GM12878 (cell line): ENCODE data around the gene IL36A. TPM values are rescaled to one million over a fixed set of nuclear protein-coding genes. Genes with fewer than 3 reads are reported as not detected.

Experiments
- ATAC-seq: fragments of 200-7000 bp; cut with Tn5 transposase; 3 replicates; pipeline ENCODE4 v1.9.1; 2020; ENCODE audit warnings: mild to moderate bottlenecking, moderate library complexity
- BruUV-seq: library from RNA; stranded (reverse); fragments of 400-500 nt; replicated peaks from 2 replicates; lab custom pipeline; 2021; lab: Mats Ljungman, UMichigan
- CTCF ChIA-PET: fragments of 300-600 bp; sonication (Branson Sonifier 250); formaldehyde crosslinking; extraction: SDS; loops from one replicate; lab custom pipeline; 2021; ENCODE audit warnings: inconsistent platforms; lab: Yijun Ruan, JAX
- POLR2A ChIA-PET: fragments of 350-600 bp; formaldehyde crosslinking; extraction: SDS; loops from one replicate; lab custom pipeline; 2021; ENCODE audit warnings: inconsistent platforms; lab: Charles Lee
- RAD21 ChIA-PET: fragments of 300-600 bp; sonication (Branson Sonifier 250); formaldehyde crosslinking; loops from one replicate; lab custom pipeline; 2023; ENCODE audit warnings: antibody characterized with exemption; ENCODE audit not compliant: unreplicated experiment; lab: Charles Lee
- SMC1A ChIA-PET: fragments of 300-600 bp; sonication (Branson Sonifier 250); formaldehyde crosslinking; loops from one replicate; lab custom pipeline; 2023; ENCODE audit not compliant: unreplicated experiment, uncharacterized antibody; lab: Charles Lee
- DNase-seq: peaks from one replicate; pipeline ENCODE4 v3.0.0-alpha.2; 2011; ENCODE audit warnings: low read depth, low spot score
- FAIRE-seq: peaks from 3 replicates; lab custom pipeline; 2011; peaks lifted over from hg19 to GRCh38; lab: Jason Lieb, UNC
- H2AFZ ChIP-seq: 2 replicates; pipeline ENCODE4 v1.6.0; 2011; ENCODE audit warnings: low read depth, low read length, control low read depth; ENCODE audit not compliant: control insufficient read depth
- H3K27ac ChIP-seq: 2 replicates; pipeline ENCODE4 v1.5.1; 2011; ENCODE audit warnings: control low read depth; ENCODE audit not compliant: control insufficient read depth, insufficient read depth
- H3K27me3 ChIP-seq, 2 experiments: replicated peaks in 1 of 2; 2 replicates each; pipeline versions ENCODE4 v1.6.0 to v1.6.1; 2011; ENCODE audit warnings: low read length in 1 of 2; ENCODE audit not compliant: control insufficient read depth in 2 of 2, insufficient read depth in 2 of 2
- H3K36me3 ChIP-seq, 2 experiments: 2 replicates each; pipeline ENCODE4 v1.5.1; 2011; ENCODE audit warnings: low read length in 1 of 2; ENCODE audit not compliant: control insufficient read depth in 2 of 2, insufficient read depth in 2 of 2
- H3K4me1 ChIP-seq: 2 replicates; pipeline ENCODE4 v1.6.1; 2011; ENCODE audit warnings: mild to moderate bottlenecking, low read length, moderate library complexity, mixed read lengths; ENCODE audit not compliant: control insufficient read depth, insufficient read depth
- H3K4me2 ChIP-seq: 2 replicates; pipeline ENCODE4 v1.6.0; 2011; ENCODE audit warnings: control low read depth; ENCODE audit not compliant: control insufficient read depth, insufficient read depth
- H3K4me3 ChIP-seq: fragments of 200-600 bp; sonication (generic); 2 replicates; pipeline ENCODE4 v1.5.1; 2016
- H3K79me2 ChIP-seq: 2 replicates; pipeline ENCODE4 v1.6.0; 2011; ENCODE audit warnings: low read length; ENCODE audit not compliant: control insufficient read depth, insufficient read depth
- H3K9ac ChIP-seq: 2 replicates; pipeline ENCODE4 v1.8.0; 2011; ENCODE audit warnings: low read length, control low read depth, mixed read lengths; ENCODE audit not compliant: control insufficient read depth, insufficient read depth
- H3K9me3 ChIP-seq: replicated peaks from 3 replicates; pipeline ENCODE4 v1.5.1; 2011; ENCODE audit warnings: mild to moderate bottlenecking, low read length; ENCODE audit not compliant: control insufficient read depth, insufficient read depth
- H4K20me1 ChIP-seq: 2 replicates; pipeline ENCODE4 v1.6.0; 2011; ENCODE audit not compliant: control insufficient read depth, insufficient read depth
- ATF7 ChIP-seq: fragments of 450-650 bp; IDR thresholded peaks from 2 replicates; pipeline ENCODE4 v1.6.1; 2016; ENCODE audit warnings: low read depth, mild to moderate bottlenecking
- CHD1 ChIP-seq: IDR thresholded peaks from 2 replicates; pipeline ENCODE4 v1.6.1; 2012; ENCODE audit warnings: low read depth, low read length, improper control_type of control experiment
- DPF2 ChIP-seq: fragments of 450-650 bp; IDR thresholded peaks from 2 replicates; pipeline ENCODE4 v1.6.1; 2017; ENCODE audit warnings: mild to moderate bottlenecking
- FOS ChIP-seq: IDR thresholded peaks from 3 replicates; pipeline ENCODE4 v1.6.1; 2011; ENCODE audit warnings: borderline replicate concordance; ENCODE audit not compliant: insufficient read length; ENCODE audit errors: extremely low read depth
- IKZF2 ChIP-seq, 2 experiments: fragments of 450-650 bp; IDR thresholded peaks; 2 replicates each; pipeline ENCODE4 v1.6.1; 2017; ENCODE audit warnings: mild to moderate bottlenecking in 2 of 2, moderate library complexity in 2 of 2
- KDM1A ChIP-seq: fragments of 200-600 bp; sonication (generic); IDR thresholded peaks from 2 replicates; pipeline ENCODE4 v1.6.1; 2016; ENCODE audit warnings: borderline replicate concordance
- NFXL1 ChIP-seq: fragments of 450-650 bp; IDR thresholded peaks from 2 replicates; pipeline ENCODE4 v1.6.1; 2017; ENCODE audit warnings: antibody characterized with exemption, mild to moderate bottlenecking, borderline replicate concordance
- NR2C2 ChIP-seq: IDR thresholded peaks from 2 replicates; pipeline ENCODE4 v1.6.1; 2011; ENCODE audit warnings: borderline replicate concordance, low read depth; ENCODE audit not compliant: control insufficient read depth, insufficient read length
- POLR2AphosphoS5 ChIP-seq: IDR thresholded peaks from 2 replicates; pipeline ENCODE4 v1.6.1; 2011; ENCODE audit warnings: mild to moderate bottlenecking, low read length, inconsistent platforms
- RCOR1 ChIP-seq: conservative IDR thresholded peaks from 2 replicates; pipeline ENCODE4 v1.6.1; 2012; ENCODE audit warnings: low read depth, low read length, improper control_type of control experiment
- SIN3A ChIP-seq: IDR thresholded peaks from 2 replicates; pipeline ENCODE4 v1.6.1; 2012; ENCODE audit warnings: low read depth, low read length, improper control_type of control experiment
- TBL1XR1 ChIP-seq: IDR thresholded peaks from 2 replicates; pipeline ENCODE4 v1.6.1; 2012; ENCODE audit warnings: low read depth, low read length, improper control_type of control experiment
- YBX1 ChIP-seq: fragments of 450-650 bp; IDR thresholded peaks from 2 replicates; pipeline ENCODE4 v1.6.1; 2016; ENCODE audit warnings: antibody characterized with exemption
- WGBS: methylation state at CpG from one replicate; pipeline ENCODE4 v1.1.6; 2016; ENCODE audit warnings: low lambda C conversion rate; ENCODE audit not compliant: insufficient replicate concordance, insufficient coverage; ENCODE audit errors: missing lambda C conversion rate; 5-methylcytosine and 5-hydroxymethylcytosine counted together
- in situ Hi-C: fragments of 300-500 bp; cut with MboI; formaldehyde crosslinking; loops from 9 replicates; pipeline ENCODE4 v1.14.3; 2018; ENCODE audit warnings: mixed read lengths
- intact Hi-C: fragments of 100-400 bp; cut with micrococcal nuclease; formaldehyde crosslinking; loops from one replicate; pipeline ENCODE4 v1.14.2; 2022; ENCODE audit not compliant: unreplicated experiment
- polyA plus RNA-seq, 11 experiments: library from polyadenylated mRNA; depleted of rRNA in 4 of 11; unstranded in 6 of 11; stranded (reverse) in 5 of 11; fragments of >200 nt; fragmentation: Nextera tagmentation in 4 of 11; fragmentation: Illumina TruSeq in 1 of 11; extraction: Ambion mirVana in 4 of 11; extraction: Trizol in 1 of 11; gene quantifications; 1 replicate in 1 of 11; 2 replicates in 10 of 11; pipeline versions ENCODE4 v1.2.1 to v1.2.3, GENCODE V29; 2011 to 2016; ENCODE audit warnings: inconsistent platforms in 2 of 11, missing spikeins in 2 of 11, low read depth in 1 of 11
- total RNA-seq, 4 experiments: library from RNA; depleted of rRNA in 3 of 4; stranded (reverse); fragments of >200 nt in 3 of 4; fragmentation: Illumina TruSeq in 1 of 4; extraction: Trizol in 1 of 4; gene quantifications; 2 replicates each; pipeline versions ENCODE4 v1.2.1 to v1.2.3, GENCODE V29; 2013 to 2021
- TF ChIP-seq, protein P1 (sequence below): fragments of 450-650 bp; formaldehyde crosslinking; IDR thresholded peaks from 2 replicates; pipeline ENCODE4 v1.4.0; 2022; ENCODE audit warnings: mild to moderate bottlenecking, moderate library complexity
- TF ChIP-seq, protein P2 (sequence below): fragments of 150-350 bp; IDR thresholded peaks from 2 replicates; pipeline ENCODE4 v1.6.1; 2014; ENCODE audit warnings: mild to moderate bottlenecking, low read depth, low read length

Gene IL36A
- total and polyA plus RNA-seq, 10 of the 15 experiments (the other 5 are each of a cell fraction or from before 2014, with no cell fraction given) = not detected

DNA sequence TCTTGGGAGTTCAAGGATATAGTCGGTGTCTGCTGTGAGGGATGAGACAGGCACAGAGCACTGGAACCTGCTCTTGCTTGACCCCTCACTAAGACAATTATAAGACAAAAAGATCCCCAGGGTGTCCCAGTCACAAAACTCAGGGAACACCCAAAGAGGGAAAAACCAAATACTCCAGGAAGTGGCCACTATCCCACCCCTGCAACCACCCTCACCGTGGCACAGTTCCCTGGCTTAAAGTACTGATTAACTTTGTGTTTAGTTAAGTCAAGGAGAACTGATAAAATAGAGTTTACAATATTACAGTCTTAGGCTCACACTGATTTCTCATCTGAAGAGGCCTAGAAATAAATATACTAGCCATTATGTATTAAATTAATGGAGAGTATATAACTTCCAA, 33.9 kb downstream of the IL36A start:
- H2AFZ ChIP-seq = no peak overlapping the region
- WGBS = 56% methylated on average over 2 of the region's 2 CpGs
- no peaks in the 10 kb centered on the region for H4K20me1 ChIP-seq
- no peaks in the 10 kb centered on the region for H3K36me3 ChIP-seq
- ChIA-PET SMC1A (no interaction called here), POLR2A (no interaction called here), RAD21 (no interaction called here)
- intact Hi-C loops = no loop called here
- FAIRE-seq (no peak), DNase-seq (no peak), ATAC-seq (no peak)
- H3K27me3 ChIP-seq = peaks cover 0 to 3% of the 10 kb centered on the region in 2 experiments; a peak in 1 of 4 replicates
- H3K27ac ChIP-seq = no peak overlapping the region
- no peak overlapping the region for H3K4me2 ChIP-seq
- H3K4me1 ChIP-seq = no peaks in the 10 kb centered on the region
- BruUV-seq = no TSS peak
- in situ Hi-C loops = no loop called here
- TF ChIP-seq DPF2 = no peak
- TF ChIP-seq, all 136 proteins: peak for 0
- no peak overlapping the region for H3K9ac ChIP-seq
- H3K4me3 ChIP-seq = no peak overlapping the region
- H3K79me2 ChIP-seq = no peaks in the 10 kb centered on the region
- H3K9me3 ChIP-seq = no peaks in the 10 kb centered on the region
- CTCF ChIA-PET = no interaction called here

DNA sequence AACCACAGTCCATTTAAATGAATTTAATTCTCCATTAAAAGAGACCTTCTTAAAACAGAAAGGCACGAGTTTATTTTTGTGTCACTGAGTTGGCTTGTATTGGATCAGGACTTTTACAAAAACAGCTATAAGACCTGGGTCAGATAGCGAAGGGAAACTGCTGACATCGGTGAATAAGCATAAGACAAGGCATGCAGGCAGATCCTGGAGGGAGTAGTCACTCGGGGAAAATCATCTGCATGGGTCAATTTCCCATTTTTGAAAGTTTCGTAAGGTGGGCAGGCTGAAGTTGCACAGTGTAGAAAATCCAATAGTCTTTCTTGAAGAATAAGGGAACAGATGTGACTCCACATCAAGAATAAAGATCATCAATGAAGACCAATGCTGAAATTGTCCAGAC, 34.5 kb downstream of the IL36A start:
- RAD21 ChIA-PET = no interaction called here
- Histone ChIP-seq H3K4me2 (no peak overlapping the region), H3K9me3 (no peaks in the 10 kb centered on the region), H3K9ac (no peak overlapping the region), H3K4me3 (no peak overlapping the region), H3K27ac (no peak overlapping the region), H3K36me3 (no peaks in the 10 kb centered on the region), H3K27me3 (peaks cover 0 to 3% of the 10 kb centered on the region in 2 experiments; a peak in 1 of 4 replicates), H2AFZ (no peak overlapping the region), H3K79me2 (no peaks in the 10 kb centered on the region), H3K4me1 (no peaks in the 10 kb centered on the region), H4K20me1 (no peaks in the 10 kb centered on the region)
- POLR2A ChIA-PET = no interaction called here
- no TSS peak for BruUV-seq
- CTCF ChIA-PET = no interaction called here
- no peak for DNase-seq
- SMC1A ChIA-PET = no interaction called here
- intact Hi-C loops = no loop called here
- in situ Hi-C loops = no loop called here
- 15% methylated on average over 5 of the region's 5 CpGs for whole genome bisulfite sequencing
- no peak for ATAC-seq
- no peak for FAIRE-seq
- TF ChIP-seq FOS (no peak), IKZF2 (IDR thresholded peaks at IDR 0.05) (no peak), KDM1A (no peak), NFXL1 (no peak), CHD1 (no peak), SIN3A (no peak), POLR2AphosphoS5 (no peak), RCOR1 (no peak), YBX1 (no peak), TBL1XR1 (no peak), NR2C2 (no peak), ATF7 (no peak)
- TF ChIP-seq, protein P1, sequence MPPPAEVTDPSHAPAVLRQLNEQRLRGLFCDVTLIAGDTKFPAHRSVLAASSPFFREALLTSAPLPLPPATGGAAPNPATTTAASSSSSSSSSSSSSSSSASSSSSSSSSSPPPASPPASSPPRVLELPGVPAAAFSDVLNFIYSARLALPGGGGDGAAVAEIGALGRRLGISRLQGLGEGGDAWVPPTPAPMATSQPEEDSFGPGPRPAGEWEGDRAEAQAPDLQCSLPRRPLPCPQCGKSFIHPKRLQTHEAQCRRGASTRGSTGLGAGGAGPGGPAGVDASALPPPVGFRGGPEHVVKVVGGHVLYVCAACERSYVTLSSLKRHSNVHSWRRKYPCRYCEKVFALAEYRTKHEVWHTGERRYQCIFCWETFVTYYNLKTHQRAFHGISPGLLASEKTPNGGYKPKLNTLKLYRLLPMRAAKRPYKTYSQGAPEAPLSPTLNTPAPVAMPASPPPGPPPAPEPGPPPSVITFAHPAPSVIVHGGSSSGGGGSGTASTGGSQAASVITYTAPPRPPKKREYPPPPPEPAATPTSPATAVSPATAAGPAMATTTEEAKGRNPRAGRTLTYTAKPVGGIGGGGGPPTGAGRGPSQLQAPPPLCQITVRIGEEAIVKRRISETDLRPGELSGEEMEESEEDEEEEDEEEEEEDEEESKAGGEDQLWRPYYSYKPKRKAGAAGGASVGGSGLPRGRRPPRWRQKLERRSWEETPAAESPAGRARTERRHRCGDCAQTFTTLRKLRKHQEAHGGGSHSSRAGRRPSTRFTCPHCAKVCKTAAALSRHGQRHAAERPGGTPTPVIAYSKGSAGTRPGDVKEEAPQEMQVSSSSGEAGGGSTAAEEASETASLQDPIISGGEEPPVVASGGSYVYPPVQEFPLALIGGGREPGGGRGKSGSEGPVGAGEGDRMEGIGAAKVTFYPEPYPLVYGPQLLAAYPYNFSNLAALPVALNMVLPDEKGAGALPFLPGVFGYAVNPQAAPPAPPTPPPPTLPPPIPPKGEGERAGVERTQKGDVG (CRISPR knock-in tag) = no peak
- TF ChIP-seq, protein P2, sequence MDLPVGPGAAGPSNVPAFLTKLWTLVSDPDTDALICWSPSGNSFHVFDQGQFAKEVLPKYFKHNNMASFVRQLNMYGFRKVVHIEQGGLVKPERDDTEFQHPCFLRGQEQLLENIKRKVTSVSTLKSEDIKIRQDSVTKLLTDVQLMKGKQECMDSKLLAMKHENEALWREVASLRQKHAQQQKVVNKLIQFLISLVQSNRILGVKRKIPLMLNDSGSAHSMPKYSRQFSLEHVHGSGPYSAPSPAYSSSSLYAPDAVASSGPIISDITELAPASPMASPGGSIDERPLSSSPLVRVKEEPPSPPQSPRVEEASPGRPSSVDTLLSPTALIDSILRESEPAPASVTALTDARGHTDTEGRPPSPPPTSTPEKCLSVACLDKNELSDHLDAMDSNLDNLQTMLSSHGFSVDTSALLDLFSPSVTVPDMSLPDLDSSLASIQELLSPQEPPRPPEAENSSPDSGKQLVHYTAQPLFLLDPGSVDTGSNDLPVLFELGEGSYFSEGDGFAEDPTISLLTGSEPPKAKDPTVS = no peak
